Measurements from ENCODE around the gene ZIC5.

The ZIC5 gene

GRCh38 chr13:99916366-99917103, 55.0 kb downstream of the ZIC5 start:
- no peaks in the 10 kb centered on the region for H3K36me3 Mint-ChIP-seq (ENCODE audit: insufficient read depth)
- no peak overlapping the region for H3K4me3 Mint-ChIP-seq
- peaks cover 0 to 19% of the 10 kb centered on the region in 2 donors for H3K27me3 Mint-ChIP-seq
- ATAC-seq (replicated peaks) (peak; percentile 73), DNase-seq (peak; percentile 11 to 30 (median 12))
- H3K9me3 Mint-ChIP-seq = no peaks in the 10 kb centered on the region
- H3K4me1 Mint-ChIP-seq (ENCODE audit: low read depth in 2 of 2) = peaks cover 9 to 13% of the 10 kb centered on the region in 2 donors
- H3K27ac Mint-ChIP-seq = no peak overlapping the region

DNA sequence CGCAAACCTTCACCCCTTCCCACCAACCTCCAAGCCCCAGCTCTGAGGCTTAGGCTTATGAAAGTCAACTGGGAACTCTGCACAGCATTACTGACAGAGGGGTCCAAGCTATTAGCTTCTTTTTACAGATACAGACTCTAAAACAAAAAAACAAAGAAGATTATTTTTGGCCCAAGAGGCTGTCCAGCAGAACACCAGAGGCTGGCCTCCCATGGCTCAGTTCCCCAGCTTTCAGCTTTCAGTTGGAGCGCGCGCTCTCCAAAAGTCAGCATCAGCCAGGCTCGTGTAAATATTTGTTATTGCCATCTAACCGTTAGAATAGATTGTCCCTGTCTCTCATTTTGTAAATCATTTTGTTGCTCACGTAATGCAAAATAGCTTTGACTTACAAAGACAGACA, 58.4 kb downstream of the ZIC5 start:
- no peak for ATAC-seq (replicated peaks)
- Mint-ChIP-seq H3K27me3 (peaks cover 0 to 37% of the 10 kb centered on the region in 2 donors), H3K9me3 (no peaks in the 10 kb centered on the region), H3K27ac (no peak overlapping the region), H3K36me3 (ENCODE audit: insufficient read depth) (no peaks in the 10 kb centered on the region), H3K4me3 (no peak overlapping the region), H3K4me1 (ENCODE audit: low read depth in 2 of 2) (peaks cover 16 to 19% of the 10 kb centered on the region in 2 donors)
- DNase-seq = no peak
